ENCODE data around the gene UGT1A7.

UGT1A7 gene

DNA sequence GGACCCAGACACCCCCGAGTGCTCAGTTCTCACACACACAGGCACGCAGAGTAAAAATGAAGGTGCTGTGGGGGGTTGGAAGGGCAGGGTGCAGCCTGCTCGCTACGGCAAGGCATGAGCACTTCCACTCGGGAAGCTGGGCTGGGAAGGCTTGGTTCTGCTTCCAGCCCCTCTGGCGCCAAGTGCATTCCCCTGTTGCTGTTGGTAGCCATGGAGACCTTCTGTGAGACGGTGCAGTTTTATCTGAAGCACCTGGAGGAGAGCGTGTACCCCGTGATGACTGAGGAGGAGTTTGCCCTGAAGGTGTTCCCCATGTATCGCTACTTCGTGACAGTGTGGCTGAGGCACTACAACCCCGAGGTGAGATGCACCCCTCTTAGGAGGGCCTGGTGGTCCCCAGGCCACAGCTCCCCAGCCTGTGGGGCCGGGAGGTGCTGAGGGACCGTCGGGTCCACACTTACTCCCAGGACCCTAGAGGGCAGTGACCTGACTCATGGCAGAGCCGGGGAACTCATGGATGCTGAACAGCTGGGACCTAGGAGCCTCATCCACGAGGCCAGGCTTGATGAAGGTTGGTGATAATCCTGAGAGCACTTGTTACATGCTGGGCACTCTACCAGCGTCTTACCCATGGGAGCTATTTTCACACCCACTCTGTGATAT is 111.9 kb downstream of the UGT1A7 start:
- DNase-seq (ENCODE audit: extremely low read depth, insufficient read length) = no peak
- Histone ChIP-seq H3K36me3 (ENCODE audit: control insufficient read depth, insufficient read depth, low read length) (no peaks in the 10 kb centered on the region), H3K27me3 (replicated peaks; ENCODE audit: control insufficient read depth, insufficient read depth, low read length) (no peaks in the 10 kb centered on the region; the same call in 1 of the 2 replicates), H3K4me3 (replicated peaks; ENCODE audit: low read depth, low read length) (no peak overlapping the region)
- TF ChIP-seq, protein P1, sequence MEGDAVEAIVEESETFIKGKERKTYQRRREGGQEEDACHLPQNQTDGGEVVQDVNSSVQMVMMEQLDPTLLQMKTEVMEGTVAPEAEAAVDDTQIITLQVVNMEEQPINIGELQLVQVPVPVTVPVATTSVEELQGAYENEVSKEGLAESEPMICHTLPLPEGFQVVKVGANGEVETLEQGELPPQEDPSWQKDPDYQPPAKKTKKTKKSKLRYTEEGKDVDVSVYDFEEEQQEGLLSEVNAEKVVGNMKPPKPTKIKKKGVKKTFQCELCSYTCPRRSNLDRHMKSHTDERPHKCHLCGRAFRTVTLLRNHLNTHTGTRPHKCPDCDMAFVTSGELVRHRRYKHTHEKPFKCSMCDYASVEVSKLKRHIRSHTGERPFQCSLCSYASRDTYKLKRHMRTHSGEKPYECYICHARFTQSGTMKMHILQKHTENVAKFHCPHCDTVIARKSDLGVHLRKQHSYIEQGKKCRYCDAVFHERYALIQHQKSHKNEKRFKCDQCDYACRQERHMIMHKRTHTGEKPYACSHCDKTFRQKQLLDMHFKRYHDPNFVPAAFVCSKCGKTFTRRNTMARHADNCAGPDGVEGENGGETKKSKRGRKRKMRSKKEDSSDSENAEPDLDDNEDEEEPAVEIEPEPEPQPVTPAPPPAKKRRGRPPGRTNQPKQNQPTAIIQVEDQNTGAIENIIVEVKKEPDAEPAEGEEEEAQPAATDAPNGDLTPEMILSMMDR (IDR thresholded peaks at IDR 0.05; ENCODE audit: insufficient read depth, low read length, poor library complexity, severe bottlenecking) = no peak

DNA sequence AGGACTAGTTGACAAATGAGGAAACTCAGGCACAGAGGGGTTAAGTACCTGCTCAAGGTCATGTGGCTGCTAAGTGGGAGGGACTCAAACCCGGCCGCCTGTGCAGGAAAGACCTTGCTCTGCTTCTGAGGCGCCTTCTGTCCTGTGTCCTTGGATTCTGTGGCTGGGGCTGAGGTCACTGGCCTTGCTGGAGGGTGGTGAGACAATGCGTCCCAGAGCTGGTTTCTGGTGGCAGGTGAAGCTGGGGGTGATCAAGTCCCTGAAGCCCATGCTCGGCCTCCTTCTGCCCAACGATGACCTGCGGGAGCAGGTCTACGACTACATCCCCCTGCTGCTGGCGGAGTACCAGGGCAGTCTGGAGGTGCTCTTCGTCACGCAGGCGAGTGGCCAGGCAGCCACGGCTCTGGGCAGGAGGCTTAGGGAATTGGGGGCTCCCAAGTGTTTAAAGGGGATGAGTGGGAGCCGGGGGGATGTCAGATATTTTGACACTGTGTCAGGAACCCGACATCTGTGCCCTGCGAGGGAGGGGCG is 112.5 kb downstream of the UGT1A7 start:
- TF ChIP-seq, protein P1 (IDR thresholded peaks at IDR 0.05; ENCODE audit: insufficient read depth, low read length, poor library complexity, severe bottlenecking) = no peak
- Histone ChIP-seq H3K4me3 (replicated peaks; ENCODE audit: low read depth, low read length) (no peak overlapping the region), H3K36me3 (ENCODE audit: control insufficient read depth, insufficient read depth, low read length) (no peaks in the 10 kb centered on the region), H3K27me3 (replicated peaks; ENCODE audit: control insufficient read depth, insufficient read depth, low read length) (no peaks in the 10 kb centered on the region; the same call in 1 of the 2 replicates)
- DNase-seq (ENCODE audit: extremely low read depth, insufficient read length) = no peak

DNA sequence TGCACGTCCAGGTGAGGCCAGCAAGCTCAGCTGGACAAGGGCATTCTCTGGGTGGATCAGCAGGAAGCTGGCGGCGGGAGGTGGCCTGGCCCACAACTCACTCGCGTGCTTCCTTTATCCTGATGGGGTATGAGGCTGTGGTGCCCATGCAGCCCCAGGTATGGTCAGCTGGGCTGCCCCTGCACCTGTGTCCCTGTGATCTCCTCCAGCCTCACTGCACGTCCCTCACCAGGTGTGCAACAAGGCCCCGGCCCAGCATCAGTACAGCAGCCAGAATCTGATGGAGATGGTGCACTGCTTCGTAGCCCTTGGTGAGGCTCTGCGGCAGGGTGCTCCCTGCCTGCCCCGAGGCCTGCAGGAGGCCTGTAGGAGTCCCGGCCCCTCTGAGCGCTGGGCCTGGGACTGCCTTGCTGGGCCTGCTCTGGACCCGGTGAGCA is 114.1 kb downstream of the UGT1A7 start:
- TF ChIP-seq, protein P1 (IDR thresholded peaks at IDR 0.05; ENCODE audit: insufficient read depth, low read length, poor library complexity, severe bottlenecking) = no peak
- DNase-seq (ENCODE audit: extremely low read depth, insufficient read length) = no peak
- H3K4me3 ChIP-seq (replicated peaks; ENCODE audit: low read depth, low read length) = no peak overlapping the region

DNA sequence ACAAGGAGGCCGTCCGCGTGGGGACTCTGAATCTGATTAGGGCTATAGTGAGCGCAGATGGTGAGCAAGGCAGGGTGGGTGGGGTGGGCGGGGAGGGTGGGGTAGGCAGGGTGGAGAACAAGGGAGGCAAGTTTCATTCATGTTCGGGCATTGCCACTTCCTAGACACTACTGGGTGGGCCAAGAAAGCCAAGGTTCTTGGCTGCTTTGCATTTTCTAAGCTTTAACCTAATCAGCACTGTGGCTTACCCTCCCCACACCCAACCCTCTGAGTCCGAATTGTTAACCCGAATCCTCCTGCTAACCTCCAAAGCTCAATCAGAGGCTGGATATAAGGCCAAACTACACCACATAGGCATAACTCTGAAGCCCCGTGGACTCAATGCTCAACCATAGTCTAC is 114.6 kb downstream of the UGT1A7 start:
- H3K4me3 ChIP-seq (replicated peaks; ENCODE audit: low read depth, low read length) = no peak overlapping the region
- no peaks in the 10 kb centered on the region; the same call in 1 of the 2 replicates for H3K27me3 ChIP-seq (replicated peaks; ENCODE audit: control insufficient read depth, insufficient read depth, low read length)
- no peaks in the 10 kb centered on the region for H3K36me3 ChIP-seq (ENCODE audit: control insufficient read depth, insufficient read depth, low read length)
- no peak for DNase-seq (ENCODE audit: extremely low read depth, insufficient read length)
- TF ChIP-seq, protein P1 (IDR thresholded peaks at IDR 0.05; ENCODE audit: insufficient read depth, low read length, poor library complexity, severe bottlenecking) = no peak

More for the DNA sequence above, 114.1 kb downstream of the UGT1A7 start:
- Histone ChIP-seq H3K27me3 (replicated peaks; ENCODE audit: control insufficient read depth, insufficient read depth, low read length) (no peaks in the 10 kb centered on the region; the same call in 1 of the 2 replicates), H3K36me3 (ENCODE audit: control insufficient read depth, insufficient read depth, low read length) (no peaks in the 10 kb centered on the region)

DNA sequence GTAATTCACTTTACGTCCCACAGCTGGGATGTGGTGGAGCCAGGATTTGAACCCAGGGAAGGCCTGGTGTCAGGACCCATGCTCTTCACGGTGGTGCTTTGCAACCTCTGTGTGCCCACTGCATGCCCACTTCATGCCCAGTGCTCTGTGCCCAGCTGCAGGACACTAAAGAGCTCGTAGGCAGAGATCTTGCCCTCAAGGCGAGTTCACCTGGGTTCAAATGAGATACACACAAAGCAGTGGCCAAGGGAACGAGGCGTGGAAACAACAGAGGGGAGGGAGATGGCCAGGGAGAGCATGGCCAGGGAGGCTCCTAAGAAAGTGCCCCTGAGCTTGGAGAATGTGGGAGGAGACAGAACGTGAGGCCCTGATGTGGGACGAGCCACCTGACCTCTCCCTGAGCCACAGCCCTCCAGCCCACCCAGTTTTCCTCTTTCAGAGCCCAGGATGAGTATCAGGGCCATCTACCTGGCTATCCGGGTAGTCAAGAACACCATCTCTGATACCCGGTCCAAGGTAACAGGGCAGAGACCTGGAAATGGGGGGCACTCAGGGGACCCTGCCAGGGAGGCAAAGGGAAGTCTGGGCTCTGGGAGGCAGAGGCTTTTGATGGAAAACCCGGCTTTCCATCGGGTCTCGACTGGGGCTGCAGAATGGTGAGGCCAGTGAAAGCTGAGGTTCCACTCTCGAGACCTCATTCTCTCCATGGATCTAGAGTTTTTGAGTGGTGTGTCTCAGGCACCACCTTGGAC is 116.8 kb downstream of the UGT1A7 start:
- Histone ChIP-seq H3K27me3 (replicated peaks; ENCODE audit: control insufficient read depth, insufficient read depth, low read length) (no peaks in the 10 kb centered on the region; the same call in 1 of the 2 replicates), H3K4me3 (replicated peaks; ENCODE audit: low read depth, low read length) (no peak overlapping the region), H3K36me3 (ENCODE audit: control insufficient read depth, insufficient read depth, low read length) (no peaks in the 10 kb centered on the region)
- TF ChIP-seq, protein P1 (IDR thresholded peaks at IDR 0.05; ENCODE audit: insufficient read depth, low read length, poor library complexity, severe bottlenecking) = no peak
- DNase-seq (ENCODE audit: extremely low read depth, insufficient read length) = no peak
